GM12873 (cell line): Measurements from ENCODE around the gene HHAT.

Experiments used
- TF ChIP-seq, protein P1 (sequence below): IDR thresholded peaks from 2 replicates; pipeline ENCODE4 v1.5.1; 2012; ENCODE audit warnings: low read depth, mild to moderate bottlenecking, moderate library complexity, low read length, control low read depth; ENCODE audit not compliant: insufficient read depth; ENCODE audit errors: missing control alignments

The HHAT gene

DNA sequence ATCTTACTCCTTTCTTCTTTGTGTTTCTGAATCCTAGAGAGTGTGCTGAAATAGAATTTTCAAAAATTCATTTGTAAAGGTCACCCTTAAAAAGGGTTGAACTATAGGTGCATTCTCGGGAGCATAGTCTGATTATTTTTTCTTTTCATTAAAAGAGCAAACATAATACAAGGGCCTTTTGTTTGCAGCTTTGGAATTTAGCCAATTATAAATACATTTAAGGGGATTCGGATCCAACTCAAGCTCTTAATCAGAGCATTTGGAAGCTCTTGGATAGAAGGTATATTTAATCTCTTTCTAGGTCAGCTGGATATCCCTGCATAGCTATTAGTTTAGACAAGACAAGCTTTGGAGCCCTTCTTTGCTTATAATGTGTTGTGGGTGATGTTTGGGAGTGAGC lies 321.7 kb downstream of the HHAT start:
- TF ChIP-seq, protein P1, sequence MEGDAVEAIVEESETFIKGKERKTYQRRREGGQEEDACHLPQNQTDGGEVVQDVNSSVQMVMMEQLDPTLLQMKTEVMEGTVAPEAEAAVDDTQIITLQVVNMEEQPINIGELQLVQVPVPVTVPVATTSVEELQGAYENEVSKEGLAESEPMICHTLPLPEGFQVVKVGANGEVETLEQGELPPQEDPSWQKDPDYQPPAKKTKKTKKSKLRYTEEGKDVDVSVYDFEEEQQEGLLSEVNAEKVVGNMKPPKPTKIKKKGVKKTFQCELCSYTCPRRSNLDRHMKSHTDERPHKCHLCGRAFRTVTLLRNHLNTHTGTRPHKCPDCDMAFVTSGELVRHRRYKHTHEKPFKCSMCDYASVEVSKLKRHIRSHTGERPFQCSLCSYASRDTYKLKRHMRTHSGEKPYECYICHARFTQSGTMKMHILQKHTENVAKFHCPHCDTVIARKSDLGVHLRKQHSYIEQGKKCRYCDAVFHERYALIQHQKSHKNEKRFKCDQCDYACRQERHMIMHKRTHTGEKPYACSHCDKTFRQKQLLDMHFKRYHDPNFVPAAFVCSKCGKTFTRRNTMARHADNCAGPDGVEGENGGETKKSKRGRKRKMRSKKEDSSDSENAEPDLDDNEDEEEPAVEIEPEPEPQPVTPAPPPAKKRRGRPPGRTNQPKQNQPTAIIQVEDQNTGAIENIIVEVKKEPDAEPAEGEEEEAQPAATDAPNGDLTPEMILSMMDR: no peak

DNA sequence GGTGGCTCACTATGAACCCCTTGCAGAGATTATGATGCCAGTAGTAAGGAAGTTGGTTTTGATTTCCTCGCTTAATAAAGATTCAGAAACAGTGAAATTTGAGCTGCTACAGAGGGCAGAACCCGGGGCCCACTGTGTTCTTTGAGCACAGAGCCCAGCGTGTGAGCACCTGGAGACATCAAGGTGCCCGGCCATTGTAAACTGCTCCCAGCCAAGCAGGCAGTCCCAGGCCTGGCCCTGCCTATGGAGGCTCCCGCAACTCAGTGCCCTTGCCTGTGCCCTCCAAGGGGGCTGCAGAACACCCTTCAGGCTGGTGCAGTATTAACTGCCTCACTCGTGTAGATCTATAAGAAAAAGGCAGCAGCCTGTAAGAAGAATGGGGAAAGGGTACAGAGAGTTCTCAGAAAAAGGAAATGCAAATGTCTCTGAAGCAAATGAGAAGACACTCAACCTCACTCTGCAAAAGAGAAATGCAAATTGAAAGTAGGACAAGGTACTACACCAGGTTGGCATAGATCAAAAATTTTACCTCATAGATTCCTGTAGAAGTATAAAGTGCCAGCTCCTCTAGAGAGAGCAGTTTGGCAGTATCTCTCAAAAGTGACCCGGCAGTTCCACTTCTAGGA lies 323.7 kb downstream of the HHAT start:
- TF ChIP-seq, protein P1: no peak

DNA sequence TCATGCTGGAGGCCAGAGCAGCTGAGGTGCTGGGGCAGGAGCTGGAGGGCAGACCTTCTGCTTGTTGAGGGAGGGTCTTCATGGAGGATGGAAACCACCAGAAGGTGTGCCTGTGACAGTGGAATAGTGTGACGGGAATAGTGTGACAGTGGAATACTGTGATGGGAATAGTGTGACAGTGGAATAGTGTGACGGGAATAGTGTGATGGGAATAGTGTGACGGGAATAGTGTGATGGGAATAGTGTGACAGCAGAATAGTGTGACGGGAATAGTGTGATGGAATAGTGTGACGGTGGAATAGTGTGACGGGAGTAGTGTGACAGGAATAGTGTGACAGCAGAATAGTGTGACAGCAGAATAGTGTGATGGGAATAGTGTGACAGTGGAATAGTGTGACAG lies 325.1 kb downstream of the HHAT start:
- TF ChIP-seq, protein P1: no peak

DNA sequence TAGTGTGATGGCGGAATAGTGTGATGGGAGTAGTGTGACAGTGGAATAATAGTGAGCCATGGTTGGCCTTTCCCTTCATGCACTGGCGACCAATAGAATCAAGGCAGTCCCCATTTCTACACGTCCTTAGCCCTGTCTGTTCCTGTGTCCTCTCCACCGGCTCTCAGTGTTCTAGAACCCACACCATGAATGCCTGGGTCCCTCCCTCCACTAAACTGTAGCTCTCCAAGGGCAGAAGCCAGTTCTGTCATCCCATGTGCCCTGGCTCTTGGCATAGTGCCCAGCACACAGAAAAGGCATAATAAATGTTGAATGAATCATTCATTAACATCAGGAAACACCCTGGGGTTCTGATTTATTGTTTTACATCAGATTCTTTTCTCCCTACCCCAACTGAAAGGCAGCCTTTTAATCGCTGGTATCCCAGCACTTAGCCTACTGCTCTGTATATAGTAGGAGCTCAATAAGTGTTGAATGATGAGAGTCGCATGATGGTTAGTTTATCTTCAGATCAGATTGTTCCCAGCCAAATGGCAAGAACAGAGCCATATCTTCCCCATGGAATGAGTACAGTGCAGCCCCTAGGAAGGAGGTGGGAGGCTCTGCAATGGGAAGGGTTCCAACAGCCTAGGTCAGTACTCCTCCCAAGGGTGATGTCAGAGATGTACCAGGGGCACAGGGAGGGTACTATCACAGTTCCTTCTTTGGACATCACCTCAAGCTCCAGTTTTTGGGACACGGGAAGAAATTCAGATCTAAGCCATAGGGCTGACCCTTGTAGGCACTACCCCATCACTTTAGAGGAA lies 325.7 kb downstream of the HHAT start:
- TF ChIP-seq, protein P1: no peak

DNA sequence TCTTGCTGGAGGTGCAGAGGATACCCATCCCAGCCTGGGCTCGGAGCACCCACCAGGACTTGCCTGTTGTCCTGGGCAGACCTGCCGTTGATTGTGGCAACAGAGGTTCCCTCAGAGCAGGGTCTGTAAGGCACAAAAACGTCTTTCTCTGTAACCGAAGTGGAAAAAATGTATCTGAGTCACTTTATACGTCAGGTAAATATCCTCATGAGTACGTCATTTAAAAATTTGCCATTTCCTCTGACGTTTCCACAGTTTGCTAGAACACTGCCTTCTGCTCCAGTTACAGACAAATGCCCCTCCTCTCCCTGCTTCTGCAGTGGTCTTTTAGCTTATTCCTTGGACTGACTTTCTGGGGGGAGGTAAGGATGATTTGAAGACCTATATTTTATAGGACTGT lies 326.8 kb downstream of the HHAT start:
- TF ChIP-seq, protein P1: no peak

DNA sequence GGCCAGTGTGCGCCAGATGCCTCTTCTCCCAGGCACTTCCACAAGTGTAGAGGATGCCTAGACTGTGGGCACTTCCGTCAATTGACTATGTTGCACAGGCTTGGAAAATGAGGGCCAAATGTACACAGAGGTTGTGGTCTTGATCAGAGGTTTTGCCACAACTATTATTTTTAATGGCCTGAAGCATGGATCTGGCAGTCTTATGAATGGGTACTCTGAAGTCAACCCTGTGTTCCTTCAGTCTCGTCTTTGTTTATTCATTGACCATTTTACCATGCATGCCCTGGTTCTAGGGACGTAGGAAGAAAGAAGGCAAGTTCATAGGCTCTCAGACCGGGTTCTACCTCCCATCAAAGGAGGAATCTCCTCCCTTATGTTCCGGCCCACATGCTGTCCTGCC lies 329.1 kb downstream of the HHAT start:
- TF ChIP-seq, protein P1: no peak

DNA sequence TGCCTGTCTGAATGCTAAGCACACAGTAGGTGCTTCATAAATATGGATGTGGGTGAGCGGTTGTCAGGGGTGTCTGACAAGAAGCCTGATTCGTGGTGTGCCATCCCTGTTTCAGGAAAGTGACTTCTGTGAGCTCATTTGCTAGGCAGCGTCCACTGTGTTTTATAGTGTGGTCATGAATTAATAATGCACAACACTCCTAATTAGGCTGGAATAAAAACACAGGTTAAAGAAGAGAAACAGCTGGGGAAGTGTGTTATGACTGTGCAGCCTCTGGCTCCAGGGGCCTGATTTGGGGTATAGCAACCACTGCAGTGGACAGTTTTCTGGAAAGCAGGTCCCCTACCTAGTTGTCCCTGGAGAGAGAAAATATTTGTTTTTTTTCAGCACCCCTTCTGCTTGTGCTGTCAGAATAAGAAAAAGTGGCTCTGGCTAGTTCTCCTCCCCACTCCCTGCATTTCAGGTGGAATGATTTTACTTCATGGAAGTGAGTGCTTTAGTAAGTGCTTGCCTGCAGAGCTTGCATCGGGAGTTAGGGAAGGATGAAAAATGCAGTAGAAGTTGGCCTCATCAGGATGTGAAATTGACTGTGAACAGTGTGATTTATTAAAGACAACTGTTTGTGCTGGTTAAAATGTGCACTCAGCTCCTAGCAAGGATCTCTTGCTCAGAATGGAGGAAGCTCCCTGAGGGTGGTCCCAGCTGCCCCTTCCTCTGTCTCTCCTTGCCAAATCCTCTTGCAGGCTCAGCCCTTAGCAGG lies 333.8 kb downstream of the HHAT start:
- TF ChIP-seq, protein P1: no peak
